Duodenal mucosa (tissue), 2 donors: ENCODE measurements around the gene CAMTA1.

ENCODE experiments used
- H3K27ac ChIP-seq: one replicate; pipeline ENCODE4 v1.7.0; 2013; ENCODE audit warnings: low read depth, low read length
- H3K27me3 ChIP-seq, 2 donors: one replicate each; pipeline ENCODE4 v1.7.0; 2013; ENCODE audit warnings: low read length in 2 of 2, control low read depth in 1 of 2; ENCODE audit not compliant: insufficient read depth in 2 of 2, control insufficient read depth in 1 of 2
- H3K36me3 ChIP-seq, 2 donors: one replicate each; pipeline ENCODE4 v1.7.0; 2013; ENCODE audit warnings: low read length in 2 of 2, control low read depth in 1 of 2; ENCODE audit not compliant: insufficient read depth in 2 of 2, control insufficient read depth in 1 of 2
- H3K4me1 ChIP-seq, 2 donors: one replicate each; pipeline ENCODE4 v1.7.0; 2013; ENCODE audit warnings: low read length in 2 of 2, control low read depth in 1 of 2; ENCODE audit not compliant: insufficient read depth in 2 of 2, control insufficient read depth in 1 of 2
- H3K4me3 ChIP-seq, 2 donors: one replicate each; pipeline ENCODE4 v1.7.0; 2013; ENCODE audit warnings: low read length in 2 of 2, low read depth in 1 of 2
- H3K9ac ChIP-seq, 2 donors: one replicate each; pipeline ENCODE4 v1.7.0; 2013; ENCODE audit warnings: low read length in 2 of 2, low read depth in 1 of 2
- H3K9me3 ChIP-seq, 2 donors: one replicate each; pipeline ENCODE4 v1.7.0; 2013; ENCODE audit warnings: low read length in 2 of 2, control low read depth in 1 of 2; ENCODE audit not compliant: control insufficient read depth in 1 of 2

Gene CAMTA1

DNA sequence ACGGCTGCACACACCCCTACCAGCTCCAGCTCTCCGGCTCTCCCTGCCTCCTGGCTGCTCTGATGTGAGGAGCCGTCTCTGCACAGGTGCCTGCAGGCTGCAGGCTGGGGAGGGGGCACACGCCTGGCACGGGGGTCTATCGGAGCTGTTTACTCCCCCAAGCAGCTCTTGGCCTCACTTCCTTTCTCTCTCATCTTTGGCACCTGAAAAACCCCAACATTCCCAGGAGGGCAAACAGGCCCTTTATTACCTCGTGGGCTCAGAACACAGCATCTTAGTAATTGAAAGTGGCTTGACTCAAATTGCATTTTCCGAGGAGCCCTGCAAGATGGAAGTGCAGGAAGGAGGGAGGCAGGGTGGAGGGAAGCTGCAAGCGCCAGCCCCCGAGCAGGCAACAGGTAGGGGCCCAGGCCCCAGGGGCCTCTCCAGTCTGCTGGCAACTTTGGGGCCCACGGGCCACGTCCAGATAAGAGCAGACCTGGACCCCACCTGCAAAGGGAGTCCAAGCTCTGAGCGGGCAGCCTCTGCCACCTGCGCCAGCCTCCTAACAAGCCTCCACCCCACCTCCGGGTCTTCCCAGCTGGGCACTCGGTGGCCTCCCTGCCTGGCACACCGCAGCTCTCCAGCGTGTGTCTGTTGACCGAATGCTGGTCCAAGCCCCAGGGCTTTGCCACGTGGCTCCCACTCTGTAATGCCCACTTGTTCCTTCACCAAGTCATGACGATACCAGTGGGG lies 722.2 kb downstream of the CAMTA1 start:
- H3K36me3 ChIP-seq = no peaks in the 10 kb centered on the region
- peaks cover 0 to 3% of the 10 kb centered on the region in 2 donors for H3K4me1 ChIP-seq
- peaks cover 0 to 3% of the 10 kb centered on the region in 2 donors for H3K27me3 ChIP-seq
- no peaks in the 10 kb centered on the region for H3K9me3 ChIP-seq
- no peak overlapping the region for H3K9ac ChIP-seq
- H3K27ac ChIP-seq = no peak overlapping the region
- H3K4me3 ChIP-seq = no peak overlapping the region

DNA sequence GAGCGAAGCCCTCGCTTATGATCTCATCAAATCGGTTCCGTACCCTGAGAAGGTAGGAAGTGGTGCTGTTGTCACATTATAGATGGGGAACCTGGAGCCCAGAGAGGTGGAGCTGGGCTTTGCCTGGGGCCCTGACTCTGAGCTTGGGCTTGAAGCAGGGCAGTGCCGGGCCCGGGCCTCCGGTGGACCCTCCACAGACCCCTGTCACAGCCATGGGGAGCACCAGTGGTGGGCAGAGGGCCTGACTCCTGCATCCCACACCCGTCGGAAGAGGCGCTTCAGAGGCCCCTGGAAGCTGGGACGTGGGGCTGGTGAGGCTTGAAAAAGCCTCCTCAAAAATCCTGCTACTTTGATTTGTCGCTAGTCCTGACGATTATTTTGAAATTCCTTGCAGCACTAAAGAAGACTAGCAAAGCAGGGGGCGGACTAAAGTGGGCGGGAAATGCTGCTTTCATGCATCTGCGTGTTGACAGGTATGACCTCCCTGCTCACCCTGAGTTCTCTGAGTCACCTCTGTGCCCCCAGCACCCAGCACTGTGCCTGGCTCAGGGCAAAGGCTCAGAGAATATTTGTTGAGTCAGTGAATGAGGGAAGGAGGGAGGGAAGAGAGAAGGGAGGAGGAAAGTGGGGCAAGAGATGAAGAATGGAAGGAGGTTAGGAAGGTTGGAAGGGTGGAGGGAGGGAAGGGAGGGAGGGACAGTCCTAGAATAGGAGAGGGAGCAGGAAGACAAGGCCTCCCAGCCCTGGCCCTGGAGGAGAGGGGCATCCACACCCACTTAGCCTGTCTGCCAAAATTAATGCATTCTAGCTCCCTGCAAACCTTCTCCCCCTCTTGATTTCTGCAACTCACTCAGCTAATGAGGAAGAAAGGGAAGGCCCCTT lies 723.0 kb downstream of the CAMTA1 start:
- Histone ChIP-seq H3K27me3 (peaks cover 0 to 3% of the 10 kb centered on the region in 2 donors), H3K9ac (no peak overlapping the region), H3K4me3 (no peak overlapping the region), H3K9me3 (no peaks in the 10 kb centered on the region), H3K27ac (no peak overlapping the region), H3K4me1 (peaks cover 0 to 3% of the 10 kb centered on the region in 2 donors), H3K36me3 (no peaks in the 10 kb centered on the region)

DNA sequence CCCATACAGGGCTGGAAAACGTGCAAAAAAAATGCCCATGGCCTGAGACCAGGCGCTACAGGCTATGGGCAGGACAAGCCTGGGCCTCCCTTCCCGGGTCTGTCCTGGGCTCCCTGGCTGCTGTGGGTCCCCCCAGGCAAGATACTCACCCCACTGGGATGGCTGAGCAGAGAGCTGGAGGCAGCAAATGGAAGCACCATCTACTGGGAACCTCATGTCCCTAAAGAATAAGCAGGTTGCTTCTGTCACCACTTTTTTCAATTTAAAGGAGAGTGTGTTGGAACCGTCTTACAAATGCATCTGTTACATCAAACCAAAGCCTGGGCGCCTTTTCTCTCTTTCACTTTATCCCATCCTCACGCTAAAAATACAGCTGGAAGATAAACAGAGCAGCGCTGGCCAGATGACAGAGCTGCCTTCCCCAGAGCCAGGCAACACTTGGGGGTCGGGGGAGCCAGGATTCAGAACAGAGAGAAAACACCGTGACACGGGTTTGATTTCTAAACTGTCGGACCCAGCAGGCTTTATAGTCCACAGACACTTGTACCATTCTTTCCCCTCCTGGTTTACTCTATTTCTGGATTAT lies 723.8 kb downstream of the CAMTA1 start:
- Histone ChIP-seq H3K36me3 (no peaks in the 10 kb centered on the region), H3K4me1 (peaks cover 0 to 3% of the 10 kb centered on the region in 2 donors), H3K4me3 (no peak overlapping the region), H3K27me3 (peaks cover 0 to 3% of the 10 kb centered on the region in 2 donors), H3K9ac (no peak overlapping the region), H3K27ac (no peak overlapping the region), H3K9me3 (no peaks in the 10 kb centered on the region)

DNA sequence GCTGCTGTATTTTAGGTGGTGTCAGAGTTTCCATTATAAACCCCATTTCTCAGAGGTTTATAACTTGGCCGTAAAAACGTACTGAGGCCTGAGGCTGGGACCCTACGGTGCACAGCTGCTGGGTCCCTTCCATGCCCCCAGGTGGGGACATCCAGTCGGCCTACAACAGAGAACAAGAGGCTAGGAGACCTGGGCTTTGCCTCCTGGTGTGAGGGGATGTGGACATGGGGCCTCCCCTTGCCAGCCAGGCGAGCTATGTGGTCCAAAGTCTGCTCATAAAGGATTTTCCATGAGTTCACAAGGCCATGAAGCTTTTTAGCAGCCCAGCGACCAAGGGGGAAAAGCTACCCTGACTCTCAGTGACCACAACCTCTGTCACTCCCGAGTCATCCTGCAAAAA lies 724.3 kb downstream of the CAMTA1 start:
- Histone ChIP-seq H3K36me3 (no peaks in the 10 kb centered on the region), H3K27ac (no peak overlapping the region), H3K4me1 (peaks cover 0 to 3% of the 10 kb centered on the region in 2 donors), H3K4me3 (no peak overlapping the region), H3K9me3 (no peaks in the 10 kb centered on the region), H3K27me3 (peaks cover 0 to 3% of the 10 kb centered on the region in 2 donors), H3K9ac (no peak overlapping the region)

DNA sequence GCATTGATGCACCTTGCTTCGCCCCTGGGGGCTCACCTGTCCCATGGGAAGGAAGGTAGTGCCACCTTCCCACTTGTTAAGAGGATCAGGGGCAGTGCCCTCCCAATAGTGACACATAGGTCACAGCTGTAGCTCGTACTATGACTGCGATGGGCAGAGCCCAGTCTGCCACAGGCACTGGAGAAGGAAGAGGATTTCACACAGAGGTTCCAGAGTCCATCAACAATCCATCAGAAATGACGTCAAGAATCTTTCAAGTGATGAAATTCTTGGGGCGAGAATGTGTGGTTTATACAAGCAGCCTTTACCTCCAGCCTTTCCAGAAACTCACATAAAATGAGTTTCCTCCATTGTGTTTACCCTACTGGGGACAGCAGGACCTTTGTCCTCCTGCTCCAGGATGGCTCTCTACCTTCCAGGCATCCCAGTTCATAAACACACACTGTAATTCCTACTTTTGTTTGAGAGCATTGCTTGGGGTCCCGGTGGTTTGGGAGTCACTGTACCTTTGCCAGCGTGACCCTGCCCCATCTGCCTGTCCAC lies 725.2 kb downstream of the CAMTA1 start:
- H3K4me3 ChIP-seq = no peak overlapping the region

DNA sequence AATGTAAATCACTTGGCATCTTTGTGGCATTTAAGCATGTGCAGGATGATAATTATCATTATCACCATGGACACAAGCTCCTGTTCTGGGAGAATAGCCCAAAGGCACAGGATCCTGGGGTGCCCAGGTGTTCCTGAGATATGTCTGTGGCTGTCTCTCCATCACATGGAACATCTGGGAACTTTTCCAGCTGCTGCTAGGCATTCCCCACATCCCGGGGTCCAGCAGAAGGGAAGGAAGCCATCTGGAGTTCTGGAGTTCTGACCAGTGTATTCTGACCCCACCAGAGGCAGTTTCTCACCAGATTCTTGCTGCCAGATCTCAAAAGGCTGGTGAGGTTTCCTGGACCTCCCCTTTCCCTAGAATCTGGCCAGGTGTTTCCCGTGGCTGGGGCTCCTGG lies 726.1 kb downstream of the CAMTA1 start:
- H3K9ac ChIP-seq = no peak overlapping the region
- no peak overlapping the region for H3K4me3 ChIP-seq
- H3K36me3 ChIP-seq = no peaks in the 10 kb centered on the region
- H3K27ac ChIP-seq = no peak overlapping the region
- H3K27me3 ChIP-seq = peaks cover 0 to 3% of the 10 kb centered on the region in 2 donors
- H3K9me3 ChIP-seq = no peaks in the 10 kb centered on the region
- peaks cover 0 to 3% of the 10 kb centered on the region in 2 donors for H3K4me1 ChIP-seq

More for the DNA sequence above, 725.2 kb downstream of the CAMTA1 start:
- H3K27me3 ChIP-seq = peaks cover 0 to 3% of the 10 kb centered on the region in 2 donors
- peaks cover 0 to 3% of the 10 kb centered on the region in 2 donors for H3K4me1 ChIP-seq
- H3K27ac ChIP-seq = no peak overlapping the region
- H3K9ac ChIP-seq = no peak overlapping the region
- H3K9me3 ChIP-seq = no peaks in the 10 kb centered on the region
- no peaks in the 10 kb centered on the region for H3K36me3 ChIP-seq

DNA sequence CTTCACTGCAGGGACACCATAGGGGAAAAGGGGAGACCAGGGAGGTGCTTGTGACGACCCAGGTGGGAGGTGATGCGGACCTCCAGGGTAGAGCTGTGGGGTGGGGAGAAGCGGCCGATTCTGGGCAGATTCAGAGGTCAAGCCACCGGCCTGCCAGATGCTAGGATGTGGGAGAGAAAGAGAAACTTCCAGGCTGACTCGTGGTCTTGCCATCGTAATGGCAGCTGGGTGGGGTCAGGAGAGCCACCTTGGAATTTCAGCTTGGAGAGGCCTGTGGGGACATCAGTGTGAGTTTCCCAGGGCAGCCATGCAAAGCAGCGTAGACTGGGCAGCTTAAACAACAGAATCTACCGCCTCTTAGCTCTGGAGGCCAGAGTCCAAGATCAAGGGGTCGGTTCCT lies 727.8 kb downstream of the CAMTA1 start:
- H3K9ac ChIP-seq = no peak overlapping the region
- H3K36me3 ChIP-seq = no peaks in the 10 kb centered on the region
- no peak overlapping the region for H3K4me3 ChIP-seq
- no peaks in the 10 kb centered on the region for H3K9me3 ChIP-seq
- peaks cover 0 to 3% of the 10 kb centered on the region in 2 donors for H3K4me1 ChIP-seq
- no peak overlapping the region for H3K27ac ChIP-seq
- H3K27me3 ChIP-seq = peaks cover 0 to 3% of the 10 kb centered on the region in 2 donors

DNA sequence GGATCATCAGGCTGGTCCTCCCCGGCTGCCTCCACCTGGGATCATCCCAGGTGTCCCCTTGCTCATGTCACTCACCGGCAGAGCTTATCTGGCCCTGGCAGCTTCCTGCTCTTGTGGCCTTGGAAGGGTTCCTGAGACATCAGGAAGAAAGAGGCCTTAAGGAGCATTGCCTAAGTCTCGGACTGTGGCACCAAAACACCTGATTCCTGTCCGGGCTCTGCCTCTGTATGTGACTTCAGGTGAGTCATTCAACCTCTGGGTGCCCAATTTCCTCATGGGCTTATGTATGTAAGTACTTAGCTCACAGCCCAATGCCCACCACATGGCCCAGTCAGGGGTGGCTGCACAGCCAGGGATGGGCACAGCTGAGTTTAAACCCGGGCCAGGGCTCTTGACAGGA lies 729.9 kb downstream of the CAMTA1 start:
- H3K4me1 ChIP-seq = no peaks in the 10 kb centered on the region
- H3K4me3 ChIP-seq = no peak overlapping the region
- H3K27me3 ChIP-seq = no peaks in the 10 kb centered on the region
- H3K27ac ChIP-seq = no peak overlapping the region
- no peaks in the 10 kb centered on the region for H3K36me3 ChIP-seq
- H3K9ac ChIP-seq = no peak overlapping the region
- H3K9me3 ChIP-seq = no peaks in the 10 kb centered on the region

DNA sequence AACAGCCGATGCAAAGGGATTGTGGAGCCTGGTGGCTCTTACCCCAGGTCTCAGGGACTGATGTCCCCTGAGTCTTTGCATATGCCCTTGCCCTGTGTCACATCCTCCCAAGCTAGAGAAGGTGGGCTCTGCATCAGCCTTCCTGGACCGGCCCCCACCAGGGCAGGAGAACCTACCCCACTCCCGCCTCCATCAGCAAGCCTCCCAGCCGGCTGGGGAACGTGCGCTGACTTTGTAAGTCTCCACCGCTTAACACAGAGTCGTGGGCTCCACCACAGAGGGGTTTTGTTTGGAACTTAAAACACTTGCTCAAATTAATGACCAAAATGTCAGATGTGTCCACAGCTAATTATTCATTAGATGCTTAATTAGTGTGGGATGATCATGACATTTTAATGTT lies 730.6 kb downstream of the CAMTA1 start:
- no peak overlapping the region for H3K4me3 ChIP-seq
- H3K9ac ChIP-seq = no peak overlapping the region
- H3K36me3 ChIP-seq = no peaks in the 10 kb centered on the region
- H3K27me3 ChIP-seq = no peaks in the 10 kb centered on the region
- no peak overlapping the region for H3K27ac ChIP-seq
- no peaks in the 10 kb centered on the region for H3K4me1 ChIP-seq
- H3K9me3 ChIP-seq = no peaks in the 10 kb centered on the region

DNA sequence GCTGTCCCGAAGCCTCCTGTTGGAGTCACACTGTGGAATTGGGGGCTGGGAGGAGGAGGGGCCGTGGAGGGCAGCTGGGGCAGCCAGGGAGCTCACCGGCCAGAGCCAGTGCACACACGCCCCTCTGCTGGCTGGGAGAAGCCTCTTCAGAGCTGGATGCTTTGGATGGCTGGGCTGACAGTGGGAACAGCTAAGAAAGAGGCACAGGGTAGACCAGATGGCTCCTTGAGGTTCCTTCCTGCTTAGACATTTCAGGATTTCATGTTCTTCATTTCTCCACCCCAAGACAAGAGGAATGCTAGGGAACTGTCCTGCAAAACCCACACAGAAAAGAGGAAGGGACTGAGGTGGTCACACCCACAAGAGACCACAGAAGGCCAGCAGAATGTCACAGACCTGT lies 731.1 kb downstream of the CAMTA1 start:
- no peaks in the 10 kb centered on the region for H3K36me3 ChIP-seq
- H3K4me1 ChIP-seq = no peaks in the 10 kb centered on the region
- H3K27me3 ChIP-seq = no peaks in the 10 kb centered on the region
- H3K27ac ChIP-seq = no peak overlapping the region
- no peaks in the 10 kb centered on the region for H3K9me3 ChIP-seq
- H3K9ac ChIP-seq = no peak overlapping the region
- no peak overlapping the region for H3K4me3 ChIP-seq
